HL-60/S4 treated with retinoic acid at 250 ng/mL for 4 days and 3 days (cell line): ENCODE results near the gene ST6GALNAC3.

Experiments
- in situ Hi-C: fragments of 300-500 bp; cut with MboI; formaldehyde crosslinking; loops from 2 replicates; pipeline ENCODE4 v1.7.0; 2022; ENCODE audit warnings: low sequenced_read_pairs

Gene ST6GALNAC3

DNA sequence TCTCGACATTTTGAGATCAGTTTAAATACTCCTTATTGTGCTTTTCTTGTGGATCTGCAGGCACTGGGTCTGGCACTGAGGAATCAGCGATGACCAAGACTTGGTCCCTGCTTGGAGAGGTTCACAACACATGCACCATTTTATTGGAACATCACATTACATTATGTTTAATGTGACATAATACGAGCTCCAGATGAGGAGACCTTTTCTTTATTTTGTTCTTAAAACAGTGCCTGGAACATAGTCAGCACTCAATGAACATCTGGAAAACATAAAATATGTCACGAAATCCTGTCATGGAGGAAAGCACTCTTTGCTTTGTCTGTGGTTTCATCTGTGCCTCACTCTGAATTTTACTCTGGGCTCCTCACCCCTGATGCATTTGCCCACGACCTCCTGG, 110.7 kb downstream of the ST6GALNAC3 start:
- in situ Hi-C loops, result no loop called here

DNA sequence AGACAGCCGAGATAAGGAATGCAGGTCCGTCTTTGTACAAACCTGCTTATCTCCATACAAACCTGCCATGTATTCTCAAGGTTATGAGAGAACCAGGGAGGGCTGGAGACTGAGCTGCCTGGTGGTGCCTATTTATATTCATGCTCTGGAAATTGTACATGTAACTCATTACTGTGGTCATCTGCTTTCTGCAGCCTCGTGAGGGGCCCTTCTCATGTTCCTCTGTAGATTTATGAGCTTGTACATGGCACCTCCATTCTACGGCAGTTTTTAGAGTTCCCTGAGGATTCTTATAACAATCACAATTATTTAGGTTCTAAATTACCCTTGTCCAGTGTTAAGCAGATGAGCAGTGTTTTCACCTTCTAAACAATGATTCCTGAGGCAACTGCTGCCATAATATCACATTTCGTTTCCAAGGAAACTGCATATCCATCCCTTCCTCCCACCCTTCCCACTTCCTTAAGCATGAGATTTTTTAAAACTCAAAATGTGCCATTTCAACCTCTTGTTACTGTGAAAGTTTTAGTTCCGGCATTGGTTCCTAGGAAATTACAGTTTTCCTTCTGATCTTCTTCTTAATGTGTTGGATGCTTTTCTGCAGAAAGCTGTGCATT, 112.1 kb downstream of the ST6GALNAC3 start:
- in situ Hi-C loops, result no loop called here

DNA sequence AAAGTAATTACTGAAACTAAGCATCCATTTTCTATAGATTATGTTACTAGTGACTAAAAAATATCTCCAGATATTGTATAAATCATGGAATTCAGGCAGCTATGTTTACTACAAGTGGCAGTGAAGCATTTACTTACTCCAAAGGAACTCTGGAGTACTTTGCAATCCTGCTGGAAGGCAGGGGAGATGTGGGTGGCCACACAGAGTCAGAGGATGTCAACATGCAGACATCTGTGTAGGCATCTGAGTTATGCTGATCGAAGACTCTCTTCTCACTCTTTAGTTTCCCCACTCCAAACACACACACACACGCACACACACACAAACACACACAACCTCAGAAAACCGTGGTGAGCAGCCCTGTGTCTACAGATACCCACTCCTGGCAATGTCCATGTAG, 112.9 kb downstream of the ST6GALNAC3 start:
- in situ Hi-C loops, result no loop called here

DNA sequence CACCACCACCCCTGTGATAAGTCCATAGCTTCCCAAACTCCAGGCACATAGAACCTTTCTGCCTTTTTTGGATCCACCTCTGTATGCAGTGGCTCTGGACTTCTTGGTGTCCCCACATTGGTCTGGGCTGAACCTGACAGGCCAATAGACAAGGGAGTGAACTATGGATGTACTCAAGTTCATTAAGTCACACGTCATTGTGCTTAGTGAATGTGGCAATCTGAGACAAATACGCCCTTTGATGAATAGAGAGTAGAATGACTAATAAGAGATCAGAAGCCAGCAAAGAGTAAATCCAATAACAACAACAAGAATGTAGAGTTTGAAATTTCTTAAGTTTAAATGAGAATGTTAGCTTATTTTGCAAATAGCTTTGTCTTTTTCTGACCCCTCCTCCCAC, 114.8 kb downstream of the ST6GALNAC3 start:
- in situ Hi-C loops, result no loop called here

DNA sequence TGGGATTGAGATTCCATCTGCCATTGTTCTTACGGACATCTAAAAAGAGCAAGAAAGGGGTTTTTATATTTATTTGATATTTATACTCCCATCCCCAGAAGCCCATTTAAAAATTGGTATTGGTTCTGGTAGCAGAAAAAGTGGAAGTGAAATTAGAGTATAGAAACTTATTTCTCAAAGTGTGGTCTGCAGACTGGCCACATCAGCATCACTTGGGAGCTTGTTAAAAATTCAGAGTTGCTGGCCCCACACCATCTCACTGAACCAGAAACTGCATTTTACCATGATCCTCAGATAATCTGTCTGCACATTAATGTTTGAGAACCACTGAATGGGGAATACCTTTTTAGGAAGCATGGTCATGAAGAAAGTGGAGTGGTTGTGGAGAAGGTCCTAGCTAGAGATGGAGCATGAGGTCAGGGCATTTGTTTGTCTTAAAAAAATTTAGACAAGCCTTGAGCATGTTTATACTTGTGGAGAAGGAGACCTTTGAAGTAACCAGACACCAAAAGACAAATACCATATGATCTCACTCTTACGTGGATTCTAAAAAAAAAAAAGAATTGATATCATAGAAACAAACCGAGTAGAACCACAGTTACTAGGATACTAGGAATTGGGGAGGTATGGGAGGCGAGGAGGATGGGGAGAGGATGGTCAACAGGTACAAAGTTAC, 116.3 kb downstream of the ST6GALNAC3 start:
- in situ Hi-C loops, result no loop called here

DNA sequence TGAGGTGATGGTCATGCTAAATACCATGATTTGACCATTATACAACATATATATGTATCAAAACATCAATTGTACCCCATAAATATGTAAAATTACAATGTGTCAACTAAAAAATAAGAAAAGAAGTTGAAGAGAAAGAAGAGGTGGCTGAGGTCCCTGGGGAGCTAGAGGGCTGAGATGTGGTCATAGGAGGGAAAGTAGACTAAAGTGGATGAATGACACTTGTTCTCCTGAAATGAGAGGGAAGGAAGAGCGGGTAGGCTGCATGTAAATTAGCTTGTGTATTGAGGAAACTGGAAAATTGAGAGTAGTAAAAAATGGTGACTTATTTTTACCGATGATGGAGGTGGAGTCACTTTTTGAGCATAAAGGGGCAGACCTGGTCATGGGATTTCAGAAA, 117.0 kb downstream of the ST6GALNAC3 start:
- in situ Hi-C loops, result no loop called here

- in situ Hi-C loops, result no loop called here
Observed at GRCh38 chr1:76198452-76198851, 123.9 kb downstream of the ST6GALNAC3 start.

DNA sequence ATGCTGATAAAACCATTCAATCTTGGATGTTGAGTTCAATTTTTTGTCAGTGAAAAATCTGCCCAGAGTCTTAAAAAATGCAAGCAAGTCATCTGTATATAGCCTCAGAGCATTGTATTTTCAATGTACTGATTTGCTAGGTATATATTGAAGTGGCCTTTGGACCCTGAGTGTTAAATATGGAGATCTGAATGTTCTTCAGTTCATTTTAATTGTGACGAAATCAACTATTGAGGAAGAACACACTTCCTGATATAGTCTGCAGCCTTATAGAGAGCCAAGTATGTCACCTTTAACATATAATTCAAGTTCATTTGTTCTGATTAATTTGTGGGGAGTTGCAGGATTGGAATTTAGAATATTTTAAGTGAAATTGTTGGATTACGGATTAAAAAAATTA, 128.1 kb downstream of the ST6GALNAC3 start:
- in situ Hi-C loops, result no loop called here

DNA sequence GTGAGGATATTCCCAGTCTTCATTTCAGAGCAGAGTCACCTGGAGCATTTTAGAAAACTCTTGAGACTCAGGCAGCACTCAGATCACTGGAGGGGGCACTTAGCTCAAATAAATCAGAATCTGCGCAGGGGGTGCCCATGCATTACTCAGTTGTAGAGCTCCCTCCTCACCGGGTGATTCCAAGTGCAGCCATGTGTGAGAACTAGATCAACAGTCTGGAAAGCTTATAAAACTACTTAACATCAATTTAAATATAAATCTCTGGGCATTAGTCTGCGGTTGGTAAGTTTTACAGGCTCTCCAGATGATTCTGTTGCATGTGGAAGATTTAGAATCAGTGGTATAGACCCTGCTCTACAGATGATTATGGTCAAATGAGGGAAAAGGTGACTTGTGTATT, 128.6 kb downstream of the ST6GALNAC3 start:
- in situ Hi-C loops, result no loop called here

DNA sequence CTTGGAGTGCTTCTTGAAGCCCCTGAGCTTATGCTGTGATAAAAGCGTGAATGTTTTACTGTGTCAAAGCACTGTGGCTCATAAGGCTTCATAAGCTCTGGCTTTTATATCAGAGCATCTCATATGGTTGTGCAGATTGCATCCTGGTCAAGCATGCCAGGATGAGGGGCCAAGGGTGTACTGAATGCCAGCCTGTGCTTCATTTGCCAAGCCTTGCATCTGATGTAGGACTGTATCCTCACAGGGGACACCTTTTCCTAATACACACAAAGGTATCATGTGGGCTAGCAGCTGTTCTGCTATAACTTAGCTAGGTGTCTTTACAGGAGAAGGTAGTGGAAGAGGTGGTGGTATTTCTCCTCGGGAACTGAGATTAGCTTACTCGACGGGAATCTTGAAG, 134.7 kb downstream of the ST6GALNAC3 start:
- in situ Hi-C loops, result no loop called here

DNA sequence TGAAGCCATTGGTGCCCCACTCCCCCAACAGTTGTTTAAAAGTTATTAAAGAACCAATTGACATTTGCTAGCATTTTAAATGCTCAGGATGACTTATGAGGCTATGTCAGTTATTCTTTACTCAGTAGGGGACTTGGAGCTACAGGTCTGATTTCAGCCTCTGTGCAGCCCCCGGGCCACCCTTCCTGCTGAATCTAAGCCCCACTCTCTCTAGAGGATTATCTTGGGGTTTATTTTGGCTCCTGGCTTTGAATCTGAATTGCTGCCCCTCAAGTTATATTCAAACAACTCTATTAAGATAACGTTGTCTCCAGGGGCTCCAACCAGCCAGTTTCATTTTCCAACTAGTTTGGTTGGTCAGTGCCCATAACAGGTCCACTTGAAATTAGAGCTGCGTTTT, 135.1 kb downstream of the ST6GALNAC3 start:
- in situ Hi-C loops, result no loop called here

DNA sequence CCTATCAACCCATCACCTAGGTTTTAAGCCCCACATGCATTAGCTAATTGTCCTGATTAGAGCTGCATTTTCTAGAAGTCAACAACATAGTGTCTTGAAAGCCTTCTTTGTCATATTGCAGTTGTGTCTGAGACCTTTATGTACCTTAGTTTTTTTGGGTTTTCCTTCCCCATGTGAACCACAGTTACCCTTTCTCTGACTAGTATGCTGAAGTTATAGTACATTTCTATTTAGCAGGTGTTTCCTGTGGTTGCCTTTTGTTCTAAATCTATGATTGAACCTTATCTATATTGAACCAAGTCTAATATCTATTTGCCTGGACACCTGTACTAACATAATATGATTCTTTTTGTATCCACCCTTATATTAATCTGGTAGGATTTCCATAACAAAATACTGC, 135.6 kb downstream of the ST6GALNAC3 start:
- in situ Hi-C loops, result no loop called here

GRCh38 chr1:76218888-76219287, 144.3 kb downstream of the ST6GALNAC3 start:
- in situ Hi-C loops, result no loop called here

- in situ Hi-C loops, result no loop called here
Observed at GRCh38 chr1:76219366-76219818, 144.8 kb downstream of the ST6GALNAC3 start.

GRCh38 chr1:76224752-76225151, 150.2 kb downstream of the ST6GALNAC3 start:
- in situ Hi-C loops, result no loop called here

DNA sequence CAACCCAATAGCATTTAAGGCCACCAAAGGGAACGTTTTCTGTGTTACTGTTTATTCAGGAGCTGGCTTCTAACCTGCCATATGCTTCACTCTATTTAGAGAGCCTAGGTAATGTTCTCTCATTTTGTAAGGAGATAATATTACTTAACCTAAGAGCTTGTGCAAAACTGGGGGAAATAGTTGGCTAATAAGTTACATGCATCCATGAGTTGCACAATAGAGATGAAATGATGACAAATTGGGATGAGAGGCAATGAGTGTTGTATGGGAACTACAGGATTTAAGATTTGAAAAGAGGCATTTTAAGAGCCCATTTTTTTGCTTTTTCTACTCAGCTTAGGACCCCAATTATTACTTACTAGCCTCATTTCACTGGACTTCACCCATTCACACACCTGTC, 151.0 kb downstream of the ST6GALNAC3 start:
- in situ Hi-C loops, result no loop called here

DNA sequence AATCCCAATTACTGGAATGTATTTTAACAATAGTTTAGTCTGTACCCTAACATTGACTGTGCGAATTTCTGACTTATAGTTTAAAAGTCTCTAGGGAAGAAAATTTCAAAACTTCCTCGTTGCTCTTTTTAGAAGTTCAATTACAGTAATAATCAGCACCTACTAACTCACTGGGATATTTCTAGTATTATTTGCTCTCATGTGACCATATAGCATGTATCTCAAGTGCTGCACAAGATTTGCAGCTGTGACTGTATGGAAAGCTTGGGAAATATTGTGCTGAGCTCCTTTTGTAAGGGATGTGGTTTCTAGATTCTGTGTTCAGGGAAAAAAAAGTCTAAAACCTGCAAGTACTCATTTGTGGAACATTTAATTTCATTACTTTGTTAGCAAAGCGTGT, 153.1 kb downstream of the ST6GALNAC3 start:
- in situ Hi-C loops, result no loop called here

DNA sequence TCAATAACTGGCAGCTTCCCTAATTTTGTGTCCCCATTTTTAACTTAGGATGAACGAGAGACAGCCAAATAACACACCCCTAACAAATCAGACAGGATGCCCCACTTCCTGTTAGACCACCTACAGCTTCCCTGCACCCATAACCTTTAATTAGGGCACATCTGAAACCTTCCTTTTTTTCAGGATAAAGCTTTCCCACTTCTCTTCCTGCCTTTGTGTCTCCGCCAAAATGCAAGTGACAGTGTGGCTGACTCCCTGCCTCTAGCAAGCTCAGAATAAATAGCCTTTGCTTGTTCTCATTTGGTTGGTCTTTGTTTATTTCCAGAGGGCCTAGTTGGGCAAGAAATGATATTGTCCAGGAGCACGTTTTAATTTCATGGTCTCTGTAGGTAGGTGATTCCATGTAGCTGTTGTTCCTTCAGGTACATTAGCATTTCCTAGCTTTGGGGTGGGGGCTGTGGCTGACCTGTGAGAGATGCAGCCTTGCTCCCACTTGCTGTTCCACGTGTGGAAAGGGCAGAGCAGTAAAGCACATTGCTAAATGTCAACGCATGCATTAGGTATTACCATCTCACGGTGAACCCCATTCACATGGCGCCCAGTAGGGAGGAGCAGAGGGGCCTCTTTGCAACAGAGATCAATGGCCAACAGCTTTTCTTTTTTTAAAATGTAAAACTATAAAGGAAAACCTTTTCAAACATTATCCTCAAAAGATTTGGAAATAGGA, 154.9 kb downstream of the ST6GALNAC3 start:
- in situ Hi-C loops, result no loop called here

GRCh38 chr1:76230842-76231281, 156.3 kb downstream of the ST6GALNAC3 start:
- in situ Hi-C loops, result no loop called here

- in situ Hi-C loops, result no loop called here
Observed at GRCh38 chr1:76231320-76231719, 156.8 kb downstream of the ST6GALNAC3 start.

- in situ Hi-C loops, result no loop called here
Observed at GRCh38 chr1:76232666-76233065, 158.1 kb downstream of the ST6GALNAC3 start.

GRCh38 chr1:76234061-76234460, 159.5 kb downstream of the ST6GALNAC3 start:
- in situ Hi-C loops, result no loop called here
